Measurements from ENCODE around the gene DGCR6.

GRCh38 chr22:18954990-18955571 is 49.0 kb downstream of the DGCR6 start:
- TF ChIP-seq CTCF (IDR thresholded peaks at IDR 0.05): no peak
- TF ChIP-seq ZFX (IDR thresholded peaks at IDR 0.05; ENCODE audit: borderline replicate concordance): no peak
